NCI-H1092 treated with DMSO at 0.1 percent for 48 hours (cell line): ENCODE results near the gene PLPPR2.
"Not testable (repeated sequence)": the region's sequence is repeated elsewhere in the genome, so short reads cannot be mapped to it uniquely, and the experiment has no call there.

Experiments
- DNase-seq: peaks from one replicate; lab custom pipeline; 2025; lab: John Stamatoyannopoulos, UW

Gene PLPPR2

DNA sequence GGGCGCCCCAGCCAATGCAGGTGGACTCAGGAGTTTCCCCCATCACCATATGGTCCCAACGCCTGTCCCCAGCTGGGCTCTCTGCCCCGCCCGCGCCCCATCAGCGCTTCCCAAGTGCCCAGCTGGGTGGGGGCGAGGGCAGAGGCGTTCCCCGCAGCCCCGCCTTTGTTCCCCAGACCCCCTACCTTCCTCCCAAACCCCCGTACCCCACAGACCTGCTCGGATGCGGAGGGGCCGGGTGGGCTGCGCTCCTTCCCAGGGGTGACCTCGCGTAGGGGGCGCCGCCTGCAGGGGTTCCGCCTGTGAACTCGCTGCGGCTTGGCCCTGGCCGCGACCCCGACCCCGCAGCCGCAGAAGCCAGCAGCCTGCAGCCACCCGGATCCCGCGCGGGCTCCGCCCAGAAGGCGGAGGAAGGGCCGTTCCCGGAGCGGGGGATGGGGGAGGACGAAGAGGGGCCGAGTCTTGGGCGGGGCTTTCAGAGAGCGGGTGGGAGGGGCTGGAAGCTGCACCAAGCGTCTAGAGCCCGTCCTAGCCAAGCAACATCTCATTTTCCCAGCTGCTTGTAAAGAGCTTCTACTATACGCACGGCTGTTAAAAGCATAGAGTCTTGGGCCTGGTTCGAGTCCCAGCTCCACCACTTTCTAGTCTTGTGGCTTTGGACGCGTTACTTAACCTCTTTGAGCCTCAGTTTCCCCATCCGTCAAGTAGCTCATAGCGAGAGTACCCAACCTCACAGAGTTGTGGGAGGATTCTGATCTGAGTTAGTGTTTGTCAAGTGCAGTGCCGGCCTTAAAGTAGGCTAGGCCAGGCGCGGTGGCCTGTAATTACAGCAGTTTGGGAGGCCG lies 15.8 kb upstream of the PLPPR2 start, which contains the start of gene RAB3D:
Gene RAB3D (minus strand): TSS at position 404 of the 845 bp plus-strand sequence. CDS start 2,258 bp downstream, outside the sequence.
- DNase-seq, result peak; percentile 88

DNA sequence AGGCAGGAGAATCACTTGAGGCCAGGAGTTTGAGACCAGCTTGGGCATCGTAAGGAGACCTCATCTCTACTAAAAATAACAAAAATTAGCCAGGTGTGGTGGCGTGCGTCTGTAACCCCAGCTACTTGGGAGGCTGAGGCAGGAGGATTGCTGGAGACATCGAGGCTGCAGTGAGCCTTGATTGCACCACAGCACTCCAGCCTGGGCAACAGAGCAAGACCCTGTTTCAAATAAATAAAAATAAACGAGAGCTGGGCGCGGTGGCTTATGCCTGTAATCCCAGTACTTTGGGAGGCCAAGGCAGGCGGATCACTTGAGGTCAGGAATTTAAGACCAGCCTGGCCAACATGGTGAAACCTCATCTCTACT lies 15.1 kb upstream of the PLPPR2 start:
- not testable (repeated sequence) for DNase-seq

DNA sequence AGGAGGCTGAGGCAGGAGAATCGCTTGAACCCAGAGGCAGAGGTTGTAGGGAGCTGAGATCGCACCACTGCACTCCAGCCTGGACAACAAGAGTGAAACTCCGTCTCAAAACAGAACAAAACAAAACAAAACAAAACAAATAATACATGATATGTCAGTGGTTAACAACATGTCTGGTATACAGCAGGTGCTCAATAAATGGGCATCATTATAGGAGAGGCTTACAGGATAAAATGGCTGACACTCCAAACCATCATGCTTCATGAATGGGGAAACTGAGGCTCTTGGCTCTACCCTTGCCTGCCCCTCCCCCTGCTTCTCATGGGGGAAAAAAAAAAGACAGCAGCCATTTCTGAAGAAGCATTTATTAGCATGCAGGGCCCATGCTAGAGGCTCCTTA lies 12.8 kb upstream of the PLPPR2 start:
- DNase-seq, result no peak

DNA sequence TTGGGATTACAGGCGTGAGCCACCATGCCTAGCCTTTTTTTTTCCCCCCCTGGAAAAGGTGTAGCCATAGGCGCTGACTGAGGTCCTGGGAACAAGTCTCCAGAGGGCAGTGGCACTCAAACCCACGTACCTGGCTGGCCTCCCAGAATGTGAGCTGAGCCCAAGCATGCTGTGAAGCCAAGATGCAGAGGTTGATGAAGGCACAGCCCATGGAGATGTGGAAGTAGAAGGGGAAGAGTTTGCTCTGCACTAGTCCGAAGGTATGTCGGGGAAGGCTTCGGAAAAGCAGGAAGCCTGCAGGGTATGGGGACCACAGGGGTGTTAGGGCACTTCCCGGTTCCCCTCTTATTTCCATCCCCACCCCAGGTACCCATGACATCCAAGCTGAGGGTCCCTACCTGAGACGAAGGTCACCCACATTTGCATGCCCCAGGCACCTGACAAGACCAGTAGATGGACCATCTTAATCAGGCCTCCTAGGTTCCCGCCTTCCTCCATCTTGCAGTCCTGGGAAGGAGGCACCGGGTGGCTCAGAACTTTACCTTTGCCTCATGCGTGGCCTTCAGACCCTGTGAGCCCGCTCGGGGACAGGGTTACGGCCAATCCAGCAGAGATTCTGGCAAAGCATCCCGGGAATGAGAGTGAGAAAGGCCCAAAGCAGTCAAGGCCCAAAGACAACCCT lies 10.0 kb upstream of the PLPPR2 start:
- DNase-seq, result peak; percentile 15

- peak; percentile 98 for DNase-seq
Measured at GRCh38 chr19:11346104-11346940, 8.9 kb upstream of the PLPPR2 start, which contains the start of the genes CCDC159 and TMEM205. Gene CCDC159, plus strand, starts transcription at chr19:11346519. Its CDS starts 88 bp downstream, at chr19:11346607. Gene TMEM205, minus strand, starts transcription at chr19:11346268. Its CDS starts 649 bp downstream, at chr19:11345619.

DNA sequence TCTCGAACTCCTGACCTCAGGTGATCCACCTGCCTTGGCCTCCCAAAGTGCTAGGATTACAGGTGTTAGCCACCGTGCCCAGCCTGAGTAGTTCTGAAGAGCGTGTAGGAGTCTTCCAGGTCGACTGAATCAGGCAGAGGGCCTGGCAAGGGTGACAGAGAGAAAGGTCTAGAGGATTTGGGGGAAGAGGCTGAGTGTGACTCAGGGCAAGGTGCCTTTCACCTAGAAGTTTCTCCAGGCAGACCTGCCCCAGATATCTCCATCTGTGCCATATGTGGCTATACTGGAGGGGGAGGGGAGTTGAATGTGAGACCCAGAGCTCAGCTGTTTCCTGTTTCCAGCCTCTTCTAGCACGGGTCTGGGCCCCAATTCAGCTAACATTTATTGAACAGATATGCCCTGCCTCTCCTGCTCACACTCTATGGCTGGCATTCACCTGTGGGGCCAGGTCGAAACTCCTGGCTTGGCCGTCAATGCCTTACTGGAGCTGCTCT lies 7.6 kb upstream of the PLPPR2 start:
- DNase-seq, result no peak

GRCh38 chr19:11349171-11349570 lies 6.1 kb upstream of the PLPPR2 start:
- no peak for DNase-seq

GRCh38 chr19:11354102-11354501 lies 1.1 kb upstream of the PLPPR2 start:
- DNase-seq, result not testable (repeated sequence)

GRCh38 chr19:11356074-11356397 lies 804 bp downstream of the PLPPR2 start:
- no peak for DNase-seq

DNA sequence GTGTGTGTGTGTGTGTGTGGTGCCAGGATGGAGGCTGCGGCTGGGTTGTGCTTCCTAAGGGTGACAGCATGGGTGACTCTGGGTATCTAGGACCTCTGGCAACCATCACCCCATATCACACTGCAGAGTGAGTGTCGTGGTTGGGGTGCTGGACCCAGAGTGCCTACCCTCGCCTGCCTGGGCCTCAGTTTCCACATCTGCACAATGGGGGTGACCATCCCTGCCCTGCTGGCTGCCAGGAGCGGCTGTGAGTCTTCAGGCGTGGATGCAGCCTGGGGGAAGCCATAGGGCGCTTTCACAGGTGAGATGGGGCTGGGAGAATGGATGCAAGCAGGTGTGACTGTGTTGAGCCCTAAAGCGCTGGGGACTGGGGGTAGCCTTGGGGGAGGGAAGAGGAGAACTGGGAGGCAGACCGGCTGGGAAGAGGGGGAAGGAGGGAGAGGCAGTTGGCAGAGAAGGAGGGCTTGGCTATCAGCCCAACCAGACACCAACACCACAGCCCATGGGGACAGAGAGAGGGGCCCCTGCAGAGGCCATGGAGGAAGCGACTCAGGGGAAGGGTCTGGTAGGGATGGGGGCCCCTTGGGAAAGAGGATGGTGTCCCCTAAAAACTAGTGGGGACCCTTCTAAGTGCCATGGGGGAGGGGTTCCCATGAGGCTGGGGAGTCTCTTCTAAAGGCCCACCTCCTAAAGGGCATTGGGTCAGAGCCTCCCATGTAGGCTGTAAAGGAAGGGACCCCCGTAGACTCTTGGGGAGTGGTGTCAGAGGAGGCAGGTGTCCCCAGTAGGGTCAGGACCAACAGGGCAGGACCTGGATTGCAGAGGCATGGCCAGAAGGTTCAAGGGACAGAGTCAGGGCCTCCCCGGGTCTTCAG lies 1.7 kb downstream of the PLPPR2 start:
- no peak for DNase-seq

DNA sequence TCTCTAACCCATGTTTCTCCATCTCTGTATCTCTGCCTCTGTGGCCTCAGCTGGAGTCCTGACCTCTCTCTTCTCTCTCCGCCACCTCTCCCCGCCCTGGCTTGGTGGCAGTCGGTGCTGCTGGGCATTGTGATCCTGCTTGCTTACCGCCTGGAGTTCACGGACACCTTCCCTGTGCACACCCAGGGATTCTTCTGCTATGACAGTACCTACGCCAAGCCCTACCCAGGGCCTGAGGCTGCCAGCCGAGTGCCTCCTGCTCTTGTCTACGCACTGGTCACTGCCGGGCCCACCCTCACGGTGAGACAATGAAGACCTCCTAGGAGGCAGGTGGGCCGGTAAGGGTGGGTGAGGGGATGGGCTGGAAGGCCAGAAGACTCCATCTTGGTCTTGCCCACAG lies 4.2 kb downstream of the PLPPR2 start:
- no peak for DNase-seq

DNA sequence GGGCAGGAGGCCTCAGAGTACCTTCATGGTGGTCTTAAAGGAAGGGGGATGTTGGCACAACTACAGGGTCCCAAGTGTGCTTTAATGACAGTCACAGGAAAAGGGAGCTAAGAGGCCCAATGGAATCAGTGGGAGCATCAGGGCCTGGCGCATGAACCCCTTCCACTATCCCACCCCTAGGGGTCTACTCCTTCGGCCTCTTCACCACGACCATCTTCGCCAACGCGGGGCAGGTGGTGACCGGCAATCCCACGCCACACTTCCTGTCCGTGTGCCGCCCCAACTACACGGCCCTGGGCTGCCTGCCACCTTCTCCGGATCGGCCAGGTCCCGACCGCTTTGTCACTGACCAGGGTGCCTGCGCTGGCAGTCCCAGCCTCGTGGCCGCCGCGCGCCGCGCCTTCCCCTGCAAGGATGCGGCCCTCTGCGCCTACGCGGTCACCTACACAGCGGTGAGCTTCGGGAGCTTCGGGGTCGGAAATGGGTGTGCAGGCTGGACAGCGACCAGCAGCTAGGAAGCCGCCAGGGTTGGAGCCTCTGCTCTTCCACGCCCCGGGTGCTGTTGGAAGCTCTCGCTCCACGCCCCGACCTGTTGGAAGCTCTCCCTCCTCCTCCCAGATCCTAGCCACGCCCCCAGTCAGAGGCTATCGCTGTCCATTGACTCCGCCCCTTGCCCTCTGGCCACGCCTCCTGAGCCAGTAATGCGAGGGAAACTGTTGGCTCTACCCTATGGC lies 6.0 kb downstream of the PLPPR2 start:
- DNase-seq, result no peak

DNA sequence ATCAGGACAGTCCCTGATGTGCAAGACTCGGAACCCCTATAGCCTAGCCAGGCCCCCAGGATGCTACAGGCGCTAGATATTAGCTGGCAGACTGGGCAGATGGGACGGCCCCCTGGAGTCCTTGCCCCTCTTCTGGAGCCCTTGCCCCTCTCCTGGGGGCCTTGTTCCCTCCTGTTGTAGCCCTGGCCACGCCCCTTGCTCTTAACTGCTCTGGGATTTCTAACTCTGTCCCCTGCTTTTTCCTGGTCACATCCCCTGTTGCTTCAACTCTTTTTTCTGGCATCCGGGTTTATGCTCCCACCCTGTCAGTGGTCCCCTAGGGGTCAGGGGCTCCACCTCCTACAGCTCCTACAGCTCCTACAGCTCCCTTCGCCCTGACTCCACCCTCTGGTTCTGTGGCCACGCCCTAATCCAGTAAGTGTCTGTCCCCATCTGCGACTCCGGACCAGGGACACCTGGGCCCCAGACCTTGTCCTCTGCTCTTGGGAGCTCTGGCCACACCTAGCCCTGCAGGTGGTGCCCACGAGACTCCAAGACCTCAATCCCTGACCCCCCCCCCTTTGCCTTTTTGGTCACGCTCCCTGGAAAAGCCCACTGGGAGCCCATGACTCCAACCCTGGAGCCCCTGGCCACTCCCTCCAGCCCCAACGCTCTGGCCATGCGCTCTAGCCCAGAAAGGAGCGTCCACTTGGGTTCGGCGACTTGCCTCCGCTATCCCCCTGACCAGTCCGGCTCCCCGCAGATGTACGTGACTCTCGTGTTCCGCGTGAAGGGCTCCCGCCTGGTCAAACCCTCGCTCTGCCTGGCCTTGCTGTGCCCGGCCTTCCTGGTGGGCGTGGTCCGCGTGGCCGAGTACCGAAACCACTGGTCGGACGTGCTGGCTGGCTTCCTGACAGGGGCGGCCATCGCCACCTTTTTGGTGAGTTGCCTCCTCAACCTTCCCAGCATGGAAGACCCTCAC lies 6.8 kb downstream of the PLPPR2 start:
- DNase-seq, result no peak

- DNase-seq, result no peak
Measured at GRCh38 chr19:11363881-11364280, 8.6 kb downstream of the PLPPR2 start.

DNA sequence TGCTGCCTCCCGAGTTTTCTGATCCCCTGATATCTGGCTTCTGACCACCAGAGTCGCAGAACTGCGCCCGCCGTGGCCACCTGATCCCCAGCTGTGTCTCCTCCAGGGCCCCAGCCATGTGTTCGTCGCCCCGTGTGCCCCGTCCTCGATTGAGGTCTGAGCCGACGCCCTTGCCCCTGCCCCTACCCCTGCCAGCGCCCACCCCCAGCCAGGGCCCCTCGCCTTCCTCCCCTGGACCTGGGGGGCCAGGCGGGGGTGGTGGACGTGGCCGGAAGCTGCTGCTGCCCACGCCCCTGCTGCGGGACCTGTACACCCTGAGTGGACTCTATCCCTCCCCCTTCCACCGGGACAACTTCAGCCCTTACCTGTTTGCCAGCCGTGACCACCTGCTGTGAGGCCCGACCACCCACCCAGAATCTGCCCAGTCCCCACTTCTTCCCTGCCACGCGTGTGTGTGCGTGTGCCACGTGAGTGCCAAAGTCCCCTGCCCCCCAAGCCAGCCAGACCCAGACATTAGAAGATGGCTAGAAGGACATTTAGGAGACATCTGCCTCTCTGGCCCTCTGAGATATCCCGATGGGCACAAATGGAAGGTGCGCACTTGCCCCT lies 9.2 kb downstream of the PLPPR2 start:
- no peak for DNase-seq

- no peak for DNase-seq
Measured at GRCh38 chr19:11364935-11365334, 9.7 kb downstream of the PLPPR2 start.

GRCh38 chr19:11365557-11366117 lies 10.4 kb downstream of the PLPPR2 start:
- no peak for DNase-seq

- no peak for DNase-seq
Measured at GRCh38 chr19:11367528-11367927, 12.3 kb downstream of the PLPPR2 start.

GRCh38 chr19:11370744-11371143 lies 15.5 kb downstream of the PLPPR2 start:
- no peak for DNase-seq
